Measurements from ENCODE around the gene B3GNT8. TPM values are rescaled to one million over a fixed set of nuclear protein-coding genes. Genes with fewer than 3 reads are reported as not detected.

Gene B3GNT8
- total and polyA plus RNA-seq, 9 donors, result 0.51 to 2.2 (median 1.2) TPM; not detected in 1

DNA sequence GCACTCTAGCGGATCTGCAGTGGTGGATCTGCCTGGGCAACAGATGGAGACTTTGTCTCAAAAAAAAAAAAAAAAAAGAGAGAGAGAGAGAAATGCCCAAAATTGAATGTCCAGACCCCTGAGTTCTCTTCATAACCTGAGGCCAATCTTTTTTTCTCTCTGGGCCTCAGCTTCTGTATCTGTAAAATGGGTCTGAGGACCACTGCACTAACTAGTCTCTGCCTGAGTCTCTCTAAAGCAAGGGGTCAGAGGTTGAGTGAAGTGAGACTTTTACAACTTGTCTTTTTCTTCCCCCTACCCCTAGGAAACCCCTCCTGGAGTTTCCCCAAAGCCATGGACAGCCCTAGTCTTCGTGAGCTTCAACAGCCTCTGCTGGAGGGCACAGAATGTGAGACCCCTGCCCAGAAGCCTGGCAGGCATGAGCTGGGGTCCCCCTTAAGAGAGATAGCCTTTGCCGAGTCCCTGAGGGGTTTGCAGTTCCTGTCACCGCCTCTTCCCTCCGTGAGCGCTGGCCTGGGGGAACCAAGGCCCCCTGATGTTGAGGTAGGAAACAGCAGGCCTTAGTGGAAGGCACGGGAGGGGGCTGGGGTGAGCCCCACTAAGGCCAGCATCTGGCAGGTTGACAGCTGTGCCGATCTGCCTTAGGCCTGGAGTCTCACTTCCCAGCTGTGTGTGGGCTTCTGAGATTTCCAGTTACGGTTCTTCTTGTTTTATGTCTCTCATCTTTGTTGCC is 49.0 kb downstream of the B3GNT8 start:
- TF ChIP-seq, protein P1, sequence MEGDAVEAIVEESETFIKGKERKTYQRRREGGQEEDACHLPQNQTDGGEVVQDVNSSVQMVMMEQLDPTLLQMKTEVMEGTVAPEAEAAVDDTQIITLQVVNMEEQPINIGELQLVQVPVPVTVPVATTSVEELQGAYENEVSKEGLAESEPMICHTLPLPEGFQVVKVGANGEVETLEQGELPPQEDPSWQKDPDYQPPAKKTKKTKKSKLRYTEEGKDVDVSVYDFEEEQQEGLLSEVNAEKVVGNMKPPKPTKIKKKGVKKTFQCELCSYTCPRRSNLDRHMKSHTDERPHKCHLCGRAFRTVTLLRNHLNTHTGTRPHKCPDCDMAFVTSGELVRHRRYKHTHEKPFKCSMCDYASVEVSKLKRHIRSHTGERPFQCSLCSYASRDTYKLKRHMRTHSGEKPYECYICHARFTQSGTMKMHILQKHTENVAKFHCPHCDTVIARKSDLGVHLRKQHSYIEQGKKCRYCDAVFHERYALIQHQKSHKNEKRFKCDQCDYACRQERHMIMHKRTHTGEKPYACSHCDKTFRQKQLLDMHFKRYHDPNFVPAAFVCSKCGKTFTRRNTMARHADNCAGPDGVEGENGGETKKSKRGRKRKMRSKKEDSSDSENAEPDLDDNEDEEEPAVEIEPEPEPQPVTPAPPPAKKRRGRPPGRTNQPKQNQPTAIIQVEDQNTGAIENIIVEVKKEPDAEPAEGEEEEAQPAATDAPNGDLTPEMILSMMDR (IDR thresholded peaks at IDR 0.05), result no peak
- no peak for TF ChIP-seq POLR2A (IDR thresholded peaks at IDR 0.05)
- no peak for TF ChIP-seq EP300 (IDR thresholded peaks at IDR 0.05)
- Histone ChIP-seq H3K36me3 (no peaks in the 10 kb centered on the region), H3K27ac (peak overlapping the region in 1 of 2 donors; percentile 27), H3K4me3 (no peak overlapping the region), H3K9me3 (no peaks in the 10 kb centered on the region), H3K4me1 (ENCODE audit: insufficient read depth) (peaks cover 8% of the 10 kb centered on the region), H3K27me3 (no peaks in the 10 kb centered on the region)
- intact Hi-C loops (cut with DNase I), result no loop called here
- WGBS, 3 donors, result 50 to 55% (median 51%) methylated on average over 9 of the region's 9 CpGs
- DNase-seq, result peak in 2 of 5 donors; percentile 33 to 54

DNA sequence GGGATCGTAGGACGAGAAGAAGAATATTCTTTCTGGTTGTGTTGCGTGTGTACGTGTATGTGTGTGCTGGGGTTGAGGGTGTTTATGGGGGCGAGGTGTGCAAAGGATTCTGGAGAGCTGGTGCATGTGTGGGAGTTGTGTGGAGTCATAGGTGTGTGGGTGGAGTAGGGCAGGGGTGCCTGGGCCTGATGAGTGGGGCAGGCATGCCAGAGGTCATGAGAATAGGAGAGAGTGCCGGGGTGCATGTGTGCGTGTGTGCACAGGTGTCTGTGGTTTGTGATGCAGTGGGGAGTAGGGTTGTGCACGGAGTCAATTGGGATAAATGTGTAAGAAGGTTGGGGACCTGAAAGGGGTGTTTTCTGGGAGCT is 50.2 kb downstream of the B3GNT8 start:
- Histone ChIP-seq H3K36me3 (no peaks in the 10 kb centered on the region), H3K9me3 (no peaks in the 10 kb centered on the region), H3K4me3 (peak overlapping the region; percentile 52), H3K27me3 (no peaks in the 10 kb centered on the region), H3K4me1 (ENCODE audit: insufficient read depth) (peaks cover 8% of the 10 kb centered on the region), H3K27ac (peak overlapping the region; percentile 41 to 53)
- TF ChIP-seq, protein P1 (IDR thresholded peaks at IDR 0.05), result no peak
- TF ChIP-seq POLR2A (IDR thresholded peaks at IDR 0.05), result no peak
- no peak for TF ChIP-seq EP300 (IDR thresholded peaks at IDR 0.05)
- no peak for DNase-seq
- WGBS, 3 donors, result 56 to 59% (median 58%) methylated on average over 8 of the region's 8 CpGs
- intact Hi-C loops (cut with DNase I), result no loop called here

DNA sequence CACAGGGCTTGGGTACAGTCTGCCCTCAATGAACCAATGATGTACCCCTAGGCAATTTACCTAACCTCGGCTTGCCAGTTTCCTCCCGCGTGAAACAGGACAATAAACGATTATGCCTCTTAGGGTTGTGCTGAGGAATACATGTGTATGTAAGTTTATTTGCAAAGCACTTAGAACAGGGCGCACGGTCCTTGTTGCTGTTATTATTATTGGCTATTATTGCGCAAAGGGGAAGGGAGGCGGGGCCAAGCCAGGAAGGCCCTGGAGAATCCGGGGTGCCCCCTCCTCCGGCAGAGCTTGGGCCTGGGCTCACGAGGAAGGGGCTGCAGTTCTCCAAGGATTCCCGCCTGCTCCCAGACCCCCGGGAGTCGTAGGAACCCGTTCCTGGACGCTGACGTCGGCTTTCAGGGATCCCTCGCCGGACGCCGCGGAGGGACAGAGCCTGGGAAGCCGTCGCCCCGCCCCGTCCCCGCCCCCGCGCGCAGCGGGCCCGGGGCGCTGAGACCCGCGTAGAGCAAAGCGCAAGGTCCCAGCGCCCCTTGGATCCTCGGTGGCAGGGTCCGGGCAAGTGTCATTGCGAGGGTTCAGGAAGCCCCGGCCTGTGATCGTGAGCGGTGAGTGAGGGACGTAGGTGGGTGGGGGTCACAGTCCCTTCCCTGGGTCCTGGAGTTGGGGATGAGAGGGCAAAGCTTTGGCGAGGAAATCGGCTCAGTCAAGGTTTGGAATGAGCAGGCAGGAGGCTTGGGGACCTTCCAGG is 50.8 kb downstream of the B3GNT8 start, which contains the start of gene TMEM91:
TMEM91 (plus strand) TSS at position 293 of the 757 bp plus-strand sequence. CDS start 1,777 bp downstream, outside the sequence.
- Histone ChIP-seq H3K9me3 (no peaks in the 10 kb centered on the region), H3K27me3 (no peaks in the 10 kb centered on the region), H3K36me3 (no peaks in the 10 kb centered on the region), H3K4me3 (peak within 1 kb of the TSS; percentile 52), H3K27ac (peak within 1 kb of the TSS; percentile 41 to 53), H3K4me1 (ENCODE audit: insufficient read depth) (peaks cover 8% of the 10 kb centered on the region)
- TF ChIP-seq POLR2A (IDR thresholded peaks at IDR 0.05) (no peak), EP300 (IDR thresholded peaks at IDR 0.05) (no peak)
- TF ChIP-seq, protein P1 (IDR thresholded peaks at IDR 0.05), result no peak
- WGBS, 3 donors, result 1 to 3% (median 3%) methylated on average over 25 to 47 of the region's 47 CpGs
- intact Hi-C loops (cut with DNase I), result no loop called here
- DNase-seq, result peak; percentile 39 to 70 (median 56)

Small RNA genes lying within 50 kb of the gene (small RNA-seq; reads per million reads assigned to genes)
- not detected for gene RF00017

Other genes starting within 250 kb of the B3GNT8 start
- gene CYP2S1, start 234.2 kb downstream of the B3GNT8 start, total RNA-seq, result 1 to 10 TPM in 5 of 7 donors, under 1 TPM in 2; 0.33 to 6.9 (median 1.3) TPM
- gene CYP2S1, start 234.2 kb downstream of the B3GNT8 start, polyA plus RNA-seq, result under 1 TPM; 0.15 to 0.40 TPM
- gene AXL, start 208.2 kb downstream of the B3GNT8 start, total RNA-seq, result 10 to 100 TPM; 24.0 to 67.7 (median 36.1) TPM
- gene AXL, start 208.2 kb downstream of the B3GNT8 start, polyA plus RNA-seq, result 10 to 100 TPM; 18.1 to 34.7 TPM
- gene HNRNPUL1, start 163.0 kb downstream of the B3GNT8 start, total RNA-seq, result 100 to 1,000 TPM; 102 to 259 (median 223) TPM
- gene HNRNPUL1, start 163.0 kb downstream of the B3GNT8 start, polyA plus RNA-seq, result 100 to 1,000 TPM; 144 to 211 TPM
- 10 to 100 TPM; 12.8 to 46.1 (median 32.1) TPM for gene CCDC97, start 117.2 kb downstream of the B3GNT8 start, total RNA-seq
- gene CCDC97, start 117.2 kb downstream of the B3GNT8 start, polyA plus RNA-seq, result 10 to 100 TPM; 17.4 to 23.6 TPM
- gene TGFB1, start 73.5 kb downstream of the B3GNT8 start, total RNA-seq, result 10 to 100 TPM in 6 of 7 donors, 1 to 10 TPM in 1; 9.1 to 31.8 (median 22.1) TPM
- 10 to 100 TPM; 14.2 to 18.1 TPM for gene TGFB1, start 73.5 kb downstream of the B3GNT8 start, polyA plus RNA-seq
- gene B9D2, start 63.2 kb downstream of the B3GNT8 start, total RNA-seq, result 1 to 10 TPM; 2.6 to 6.5 (median 4.7) TPM
- 1 to 10 TPM in 1 of 2 donors, under 1 TPM in 1; 0.83 to 7.2 TPM for gene B9D2, start 63.2 kb downstream of the B3GNT8 start, polyA plus RNA-seq
- 10 to 100 TPM in 3 of 7 donors, 1 to 10 TPM in 4; 6.5 to 22.3 (median 9.9) TPM for gene TMEM91, start 50.8 kb downstream of the B3GNT8 start, total RNA-seq
- gene TMEM91, start 50.8 kb downstream of the B3GNT8 start, polyA plus RNA-seq, result 10 to 100 TPM in 1 of 2 donors, 1 to 10 TPM in 1; 6.2 to 16.1 TPM
- gene EXOSC5, start 30.0 kb downstream of the B3GNT8 start, total RNA-seq, result 10 to 100 TPM in 4 of 7 donors, 1 to 10 TPM in 3; 6.6 to 25.0 (median 13.8) TPM
- gene EXOSC5, start 30.0 kb downstream of the B3GNT8 start, polyA plus RNA-seq, result 10 to 100 TPM in 1 of 2 donors, 1 to 10 TPM in 1; 1.5 to 24.6 TPM
- gene BCKDHA, start 29.6 kb downstream of the B3GNT8 start, total RNA-seq, result 10 to 100 TPM; 14.3 to 31.6 (median 19.0) TPM
- gene BCKDHA, start 29.6 kb downstream of the B3GNT8 start, polyA plus RNA-seq, result 10 to 100 TPM in 1 of 2 donors, 1 to 10 TPM in 1; 3.8 to 43.8 TPM
- 10 to 100 TPM; 23.1 to 35.9 (median 33.1) TPM for gene DMAC2, start 12.5 kb upstream of the B3GNT8 start, total RNA-seq
- 10 to 100 TPM; 31.0 TPM for gene DMAC2, start 12.5 kb upstream of the B3GNT8 start, polyA plus RNA-seq
- gene ERICH4, start 15.8 kb upstream of the B3GNT8 start, total RNA-seq, result not detected
- not detected for gene ERICH4, start 15.8 kb upstream of the B3GNT8 start, polyA plus RNA-seq
- 1 to 10 TPM in 3 of 7 donors, under 1 TPM in 2, not detected in 2; 0.25 to 1.8 (median 1.1) TPM for gene CEACAM21, start 148.8 kb upstream of the B3GNT8 start, total RNA-seq
- gene CEACAM21, start 148.8 kb upstream of the B3GNT8 start, polyA plus RNA-seq, result 10 to 100 TPM in 1 of 2 donors, 1 to 10 TPM in 1; 3.0 to 11.4 TPM
- gene CEACAM4, start 199.7 kb upstream of the B3GNT8 start, total RNA-seq, result under 1 TPM in 3 of 7 donors, not detected in 4; 0.18 to 0.74 (median 0.40) TPM
- gene CEACAM4, start 199.7 kb upstream of the B3GNT8 start, polyA plus RNA-seq, result under 1 TPM; 0.27 to 0.32 TPM